Prostate gland (tissue), 2 donors: Measurements from ENCODE around the gene EIF3M. TPM values are rescaled to one million over a fixed set of nuclear protein-coding genes. Genes with fewer than 3 reads are reported as not detected.

ENCODE experiments used
- DNase-seq: peaks from one replicate; pipeline ENCODE4 v3.0.0-alpha.2; 2019; ENCODE audit warnings: low spot score
- H3K27ac ChIP-seq, 2 donors: fragments of 200-600 bp; sonication (generic); 2 replicates each; pipeline ENCODE4 v1.5.1; 2017 to 2019
- H3K27me3 ChIP-seq: fragments of 200-600 bp; sonication (generic); replicated peaks from 2 replicates; pipeline ENCODE4 v1.5.1; 2019; ENCODE audit not compliant: insufficient read depth
- H3K36me3 ChIP-seq, 2 donors: fragments of 200-600 bp; sonication (generic); 1 replicate in 1 of 2; 2 replicates in 1 of 2; pipeline versions ENCODE4 v1.5.1 to v1.8.1; 2017 to 2019
- H3K4me1 ChIP-seq: fragments of 200-600 bp; sonication (generic); replicated peaks from 2 replicates; pipeline ENCODE4 v1.5.1; 2019
- H3K4me3 ChIP-seq, 2 donors: fragments of 200-600 bp; sonication (generic); 2 replicates each; pipeline ENCODE4 v1.5.1; 2017 to 2019
- H3K9me3 ChIP-seq: fragments of 200-600 bp; sonication (generic); 2 replicates; pipeline ENCODE4 v1.5.1; 2017
- CTCF ChIP-seq, 4 experiments: fragments of 200-600 bp in 2 of 4; fragments of 450-650 bp in 2 of 4; sonication (generic) in 2 of 4; IDR thresholded peaks; 1 replicate in 3 of 4; 2 replicates in 1 of 4; pipeline ENCODE4 v1.5.1; 2016 to 2019; ENCODE audit warnings: antibody characterized with exemption in 4 of 4, mild to moderate bottlenecking in 2 of 4, moderate library complexity in 2 of 4
- POLR2A ChIP-seq: fragments of 450-650 bp; IDR thresholded peaks from one replicate; pipeline ENCODE4 v1.6.1; 2016; ENCODE audit warnings: antibody characterized with exemption, mild to moderate bottlenecking
- POLR2AphosphoS5 ChIP-seq: sonication (generic); formaldehyde crosslinking; IDR thresholded peaks from one replicate; pipeline ENCODE4 v1.6.1; 2017; ENCODE audit warnings: antibody characterized with exemption
- WGBS: methylation state at CpG from one replicate; pipeline ENCODE4 v1.1.5; 2018; 5-methylcytosine and 5-hydroxymethylcytosine counted together
- intact Hi-C: fragments of 100-400 bp; cut with DNase I; formaldehyde crosslinking; loops from one replicate; pipeline ENCODE4 v1.14.2; 2022
- total RNA-seq, 2 donors: library from RNA; depleted of rRNA; stranded (reverse); fragments of >200 nt; gene quantifications; one replicate each; pipeline ENCODE4 v1.1.0, GENCODE V29; 2016

EIF3M gene
- total RNA-seq, 2 donors from 2014 or later = 353 to 458 TPM

DNA sequence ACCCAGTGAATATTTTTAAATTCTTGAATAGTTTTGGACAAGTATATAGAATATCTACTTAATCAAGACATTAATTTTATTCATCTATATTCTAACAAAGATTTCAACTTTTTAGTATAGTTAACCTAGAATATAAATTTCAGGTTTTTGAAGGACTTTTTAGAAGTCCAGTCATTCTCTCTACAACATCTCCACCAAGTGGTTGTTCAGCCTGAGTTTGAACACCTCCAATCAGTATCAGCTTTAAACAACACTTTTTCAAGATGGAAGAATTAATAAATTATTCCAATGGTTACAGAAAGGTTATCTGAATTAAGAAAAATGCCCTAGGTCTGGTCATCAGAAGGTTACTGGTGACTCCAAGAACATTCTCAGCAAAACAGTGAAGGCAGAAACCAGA lies 31.8 kb downstream of the EIF3M start:
- H3K9me3 ChIP-seq = no peaks in the 10 kb centered on the region
- H3K4me3 ChIP-seq = no peak overlapping the region
- TF ChIP-seq POLR2AphosphoS5 (no peak), POLR2A (no peak), CTCF (IDR thresholded peaks at IDR 0.05) (no peak)
- H3K27ac ChIP-seq = no peak overlapping the region
- no peaks in the 10 kb centered on the region for H3K27me3 ChIP-seq
- intact Hi-C loops = loop anchor here (10.0 kb wide), 1 partner anchor 291 kb away; no protein-coding TSS in a partner anchor
- H3K4me1 ChIP-seq = no peaks in the 10 kb centered on the region
- no peaks in the 10 kb centered on the region for H3K36me3 ChIP-seq
- DNase-seq = no peak

- no peaks in the 10 kb centered on the region for H3K36me3 ChIP-seq
Observed at GRCh38 chr11:32616903-32617302, 33.3 kb downstream of the EIF3M start.

GRCh38 chr11:32630844-32631243 lies 47.2 kb downstream of the EIF3M start:
- intact Hi-C loops = no loop called here
- no peaks in the 10 kb centered on the region for H3K4me1 ChIP-seq

More at GRCh38 chr11:32616903-32617302, 33.3 kb downstream of the EIF3M start:
- Histone ChIP-seq H3K27ac (no peak overlapping the region), H3K9me3 (no peaks in the 10 kb centered on the region), H3K4me3 (no peak overlapping the region), H3K27me3 (no peaks in the 10 kb centered on the region), H3K4me1 (no peaks in the 10 kb centered on the region)
- WGBS = 88% methylated on average over 4 of the region's 4 CpGs
- no peak for TF ChIP-seq CTCF (IDR thresholded peaks at IDR 0.05)
- no peak for TF ChIP-seq POLR2AphosphoS5
- no peak for TF ChIP-seq POLR2A
- intact Hi-C loops = loop anchor here (10.0 kb wide), 1 partner anchor 292 kb away; no protein-coding TSS in a partner anchor
- no peak for DNase-seq

GRCh38 chr11:32635819-32636218 lies 52.2 kb downstream of the EIF3M start:
- intact Hi-C loops = no loop called here
- no peak for TF ChIP-seq CTCF (IDR thresholded peaks at IDR 0.05)
- H3K4me1 ChIP-seq = no peaks in the 10 kb centered on the region
- H3K27me3 ChIP-seq = no peaks in the 10 kb centered on the region
- no peak overlapping the region for H3K27ac ChIP-seq
- H3K4me3 ChIP-seq = no peak overlapping the region
- no peaks in the 10 kb centered on the region for H3K9me3 ChIP-seq
- 87% methylated on average over 2 of the region's 2 CpGs for WGBS
- DNase-seq = no peak
- H3K36me3 ChIP-seq = no peaks in the 10 kb centered on the region

More at GRCh38 chr11:32630844-32631243, 47.2 kb downstream of the EIF3M start:
- no peak for DNase-seq
- no peaks in the 10 kb centered on the region for H3K27me3 ChIP-seq
- TF ChIP-seq POLR2A = no peak
- TF ChIP-seq POLR2AphosphoS5 = no peak
- TF ChIP-seq CTCF (IDR thresholded peaks at IDR 0.05) = no peak
- no peaks in the 10 kb centered on the region for H3K9me3 ChIP-seq
- H3K4me3 ChIP-seq = no peak overlapping the region
- no peak overlapping the region for H3K27ac ChIP-seq
- H3K36me3 ChIP-seq = no peaks in the 10 kb centered on the region

DNA sequence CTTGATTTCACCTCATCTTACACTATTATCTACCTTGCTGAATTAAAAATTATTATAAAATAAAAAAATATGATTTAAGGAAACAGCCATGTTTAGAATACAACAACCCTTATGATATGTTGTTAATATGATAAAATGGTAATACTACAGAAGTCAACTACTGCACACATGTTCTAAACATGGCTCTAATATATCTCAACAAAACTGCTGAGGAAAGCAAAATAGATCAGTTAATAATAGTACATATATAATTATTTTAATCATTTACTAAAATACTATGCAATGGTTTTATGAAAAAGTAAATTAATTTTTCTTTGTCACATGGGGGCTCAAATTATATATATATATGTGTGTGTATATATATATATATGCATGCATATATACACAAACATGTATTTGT lies 57.7 kb downstream of the EIF3M start:
- Histone ChIP-seq H3K9me3 (no peaks in the 10 kb centered on the region), H3K4me1 (no peaks in the 10 kb centered on the region), H3K36me3 (no peaks in the 10 kb centered on the region), H3K27ac (no peak overlapping the region), H3K27me3 (no peaks in the 10 kb centered on the region), H3K4me3 (no peak overlapping the region)
- TF ChIP-seq POLR2AphosphoS5 = no peak
- TF ChIP-seq POLR2A = no peak
- no peak for TF ChIP-seq CTCF (IDR thresholded peaks at IDR 0.05)
- intact Hi-C loops = no loop called here
- no peak for DNase-seq
